HG03108 (cell line): ENCODE measurements around the gene SUFU.

Experiments used
- ATAC-seq: cut with Tn5 transposase; IDR thresholded peaks from one replicate; pipeline ENCODE4 v1.9.1; 2021; ENCODE audit warnings: moderate library complexity; ENCODE audit not compliant: unreplicated experiment

Gene SUFU

DNA sequence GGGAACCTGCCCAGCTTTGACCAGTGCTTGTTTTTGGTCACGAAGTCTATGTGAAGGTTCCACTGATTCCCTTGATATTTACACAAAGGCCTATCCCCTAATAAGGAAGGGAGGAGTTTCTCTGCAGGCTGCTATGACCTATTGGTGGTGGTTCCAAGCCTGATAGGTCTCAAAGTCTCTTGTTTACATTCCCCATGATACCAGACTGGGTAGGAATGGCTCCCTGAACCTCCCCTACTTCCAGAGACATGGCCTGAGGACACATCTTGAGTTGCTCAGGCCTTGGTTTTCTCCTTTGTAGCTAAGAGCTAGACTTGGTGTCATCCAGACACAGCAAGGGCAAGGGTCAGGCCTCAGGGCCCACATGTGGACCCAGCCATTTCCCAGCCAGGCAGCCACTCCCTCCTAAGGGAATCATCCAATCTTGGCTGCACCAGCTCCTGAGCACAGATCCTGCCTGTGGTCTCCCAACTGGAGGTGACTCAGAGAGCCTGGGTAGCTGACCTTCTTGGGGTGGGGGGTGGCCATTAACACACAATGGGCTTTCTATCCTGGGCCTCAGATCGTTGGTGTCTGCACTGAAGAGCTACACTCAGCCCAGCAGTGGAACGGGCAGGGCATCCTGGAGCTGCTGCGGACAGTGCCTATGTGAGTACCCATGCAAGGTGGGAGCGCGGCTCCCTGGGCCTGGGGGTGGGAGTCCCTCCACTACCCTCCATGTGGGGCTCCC is 89.5 kb downstream of the SUFU start:
- no peak for ATAC-seq

GRCh38 chr10:102593804-102594079 is 90.0 kb downstream of the SUFU start:
- no peak for ATAC-seq

GRCh38 chr10:102595293-102595692 is 91.5 kb downstream of the SUFU start:
- ATAC-seq: no peak

- ATAC-seq: no peak
These were observed 92.1 kb downstream of the SUFU start for GRCh38 chr10:102595897-102596296.

GRCh38 chr10:102596506-102596971 is 92.8 kb downstream of the SUFU start:
- ATAC-seq: no peak

- ATAC-seq: no peak
These were observed 93.6 kb downstream of the SUFU start for GRCh38 chr10:102597131-102597991.

GRCh38 chr10:102598243-102598642 is 94.5 kb downstream of the SUFU start:
- no peak for ATAC-seq

DNA sequence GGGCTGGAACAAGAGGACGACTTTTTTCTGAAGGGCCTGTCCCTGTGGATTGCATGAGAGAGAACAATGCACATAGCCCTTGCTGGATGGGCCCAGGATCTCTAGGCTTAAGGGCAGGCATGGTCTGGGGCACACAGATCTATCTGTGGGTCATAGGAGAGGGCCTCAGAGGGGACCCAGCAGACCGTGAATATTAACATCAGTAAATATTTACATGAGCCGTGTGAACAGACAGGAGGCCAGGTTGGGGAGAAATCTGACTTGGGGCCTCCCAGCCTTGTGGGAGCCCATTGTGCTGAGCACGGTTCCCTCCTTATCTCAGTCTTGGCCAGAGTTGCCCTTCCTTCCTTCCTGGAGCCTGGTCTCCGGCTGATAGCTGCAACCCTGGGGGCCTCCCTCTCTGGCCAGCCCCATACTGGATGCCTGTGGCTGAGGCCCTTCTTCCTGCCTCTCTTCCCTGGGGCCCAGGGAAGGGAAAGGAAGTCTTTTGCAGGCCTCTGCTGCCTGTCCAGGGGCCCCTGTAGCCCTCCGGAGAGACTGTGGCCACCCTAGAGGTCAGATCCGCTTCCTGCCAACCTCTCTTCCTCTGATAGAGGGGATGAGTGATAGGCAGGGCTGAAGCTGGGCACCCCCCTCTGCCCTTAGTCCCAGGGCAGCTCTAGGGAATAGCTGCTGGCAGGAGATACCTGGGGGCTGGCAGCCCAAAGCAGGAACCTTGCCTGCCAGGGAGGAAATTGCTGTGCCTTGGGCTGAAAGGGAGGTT is 96.0 kb downstream of the SUFU start:
- ATAC-seq: no peak

DNA sequence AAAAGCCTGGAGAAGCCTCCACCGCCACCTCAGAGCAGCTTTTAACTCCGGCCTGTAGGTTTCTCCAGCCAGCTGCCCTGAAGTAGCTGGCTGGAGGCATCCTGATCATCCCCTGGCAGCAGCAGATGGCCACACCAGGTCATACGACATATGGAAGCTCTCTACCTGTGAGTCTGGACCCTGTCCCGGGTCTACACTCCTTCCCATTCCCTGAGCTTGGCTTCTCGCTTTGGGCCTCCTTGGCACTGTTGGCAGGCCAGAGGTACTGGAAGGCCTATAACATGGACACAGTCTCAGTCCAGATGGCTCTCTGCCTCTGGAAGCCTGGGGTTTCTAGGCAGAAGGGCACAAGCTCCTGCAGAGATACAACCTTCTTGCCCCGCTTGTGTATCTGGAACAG is 97.0 kb downstream of the SUFU start:
- no peak for ATAC-seq

- no peak for ATAC-seq
These were observed 97.9 kb downstream of the SUFU start for GRCh38 chr10:102601639-102602038.

DNA sequence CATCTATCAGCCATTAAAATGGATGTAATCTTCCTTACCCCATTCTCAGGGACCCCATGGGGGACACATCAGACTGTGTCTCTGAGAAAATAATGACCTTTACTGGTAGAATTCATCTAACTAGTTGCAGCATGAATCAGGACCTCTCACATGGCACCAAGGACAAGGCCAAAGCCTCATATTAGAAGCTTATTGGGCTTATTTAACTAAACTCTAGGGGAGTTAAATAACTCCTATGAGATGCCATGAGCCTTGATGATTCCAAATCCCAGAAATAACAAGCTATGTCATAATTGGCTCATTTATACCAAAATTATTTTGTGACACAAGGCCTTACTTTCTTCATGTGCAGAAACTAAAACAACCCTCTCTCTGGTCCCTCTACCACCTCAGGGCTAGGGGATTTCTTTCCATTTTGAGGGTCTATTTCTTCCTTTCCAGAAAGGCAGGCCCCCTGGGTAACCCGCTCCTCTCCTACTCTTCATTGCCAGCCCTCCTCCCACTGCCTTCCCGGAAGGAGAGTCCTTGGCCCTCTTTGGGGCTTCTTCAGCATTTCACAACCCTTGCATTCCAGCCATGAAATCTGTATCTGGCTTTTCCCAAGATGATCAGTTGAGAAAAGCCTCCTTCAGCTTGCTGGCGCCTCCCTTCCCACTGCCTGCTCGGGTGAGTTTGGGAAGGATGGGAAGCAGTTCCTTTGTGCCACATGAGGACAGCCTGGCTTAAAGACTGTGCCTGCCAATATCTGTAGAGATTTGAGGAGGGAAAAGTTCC is 98.7 kb downstream of the SUFU start:
- no peak for ATAC-seq

DNA sequence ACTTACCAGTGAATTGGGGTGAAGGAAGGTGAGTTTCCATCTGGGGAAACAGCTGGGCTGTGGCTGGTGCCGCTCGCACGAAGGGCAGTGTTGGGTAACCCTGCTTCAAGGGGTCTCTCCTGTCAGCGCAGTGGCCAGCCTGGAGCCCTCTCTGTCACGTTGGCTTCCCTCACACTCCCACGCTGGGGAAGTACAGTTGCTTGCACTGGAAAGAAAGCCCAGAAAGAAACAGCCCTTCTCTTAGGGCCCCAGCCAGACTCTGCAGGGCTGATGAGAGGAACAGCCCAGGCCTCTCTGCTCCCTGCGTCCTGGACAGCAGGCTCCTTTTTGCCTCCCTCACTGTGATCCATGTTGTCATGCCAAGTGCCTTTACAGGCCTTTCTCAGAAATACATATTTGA is 100.2 kb downstream of the SUFU start:
- no peak for ATAC-seq

GRCh38 chr10:102604439-102604841 is 100.7 kb downstream of the SUFU start:
- no peak for ATAC-seq

- no peak for ATAC-seq
These were observed 101.9 kb downstream of the SUFU start for GRCh38 chr10:102605712-102606111.

DNA sequence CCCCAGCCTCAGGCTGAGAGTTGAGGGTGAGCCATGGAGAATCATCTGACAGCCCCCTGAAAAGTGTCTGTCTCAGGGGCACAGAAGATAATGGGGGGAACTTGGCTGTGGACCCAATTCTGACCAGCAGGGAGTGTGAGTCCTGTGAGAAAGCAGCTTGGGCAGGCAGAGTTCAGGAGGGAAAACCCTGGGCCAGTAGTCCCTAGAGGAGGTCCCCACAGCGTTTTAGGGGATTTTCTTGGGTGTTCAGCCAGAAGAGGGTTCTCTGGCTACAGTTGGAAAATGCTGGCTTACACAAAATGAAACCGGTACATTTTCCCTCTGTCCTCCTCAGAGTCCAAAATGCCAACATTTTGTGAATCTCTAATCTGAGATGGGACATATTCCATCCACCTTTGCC is 104.7 kb downstream of the SUFU start:
- no peak for ATAC-seq

DNA sequence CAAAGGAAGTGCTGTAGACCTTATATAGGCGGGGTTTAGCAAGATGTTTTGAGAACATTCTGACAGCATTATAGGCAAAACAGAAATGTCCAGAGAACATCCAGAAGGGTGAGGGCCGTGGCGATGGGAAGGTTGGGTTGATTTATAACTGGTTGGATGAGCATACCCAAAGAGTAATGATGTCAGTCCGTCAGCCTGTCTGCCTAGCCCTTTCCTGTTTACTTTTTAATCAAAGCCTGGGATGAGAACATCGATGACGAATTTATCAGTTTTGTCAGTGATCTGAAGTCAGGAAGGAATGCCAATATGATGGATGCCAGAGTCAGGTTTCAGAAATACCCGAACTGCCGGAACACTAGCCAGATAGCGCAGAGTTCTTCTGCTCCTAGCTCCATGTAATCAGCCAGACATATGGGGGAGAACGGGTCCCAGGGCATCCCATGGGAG is 106.7 kb downstream of the SUFU start:
- ATAC-seq: no peak

DNA sequence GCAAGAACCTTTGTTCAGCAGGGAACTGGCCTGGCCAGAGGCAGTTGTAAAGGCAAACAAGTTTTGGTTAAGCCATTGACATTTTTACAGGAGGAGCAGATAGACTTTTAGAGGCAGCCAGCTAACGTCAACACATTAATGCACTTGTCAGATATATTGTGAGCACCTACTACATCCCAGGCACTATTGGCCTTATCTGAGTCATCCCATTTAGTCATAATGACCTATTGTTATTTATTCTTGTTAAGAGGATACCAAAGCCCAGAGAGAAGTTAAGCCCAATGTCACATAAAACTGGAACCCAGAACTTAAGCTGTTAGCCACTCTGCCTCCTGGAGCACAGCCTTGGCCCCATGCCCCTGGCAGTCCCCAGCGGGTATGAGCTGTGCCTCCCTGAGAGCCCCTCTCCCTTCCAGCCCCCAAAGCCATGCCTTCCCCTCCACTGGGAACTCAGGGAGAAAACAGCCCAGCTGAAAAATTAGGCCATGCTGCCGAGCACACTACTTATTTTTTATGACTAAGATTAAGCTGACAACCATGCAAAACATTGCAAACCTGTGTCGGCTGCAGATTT is 107.8 kb downstream of the SUFU start:
- ATAC-seq: no peak

DNA sequence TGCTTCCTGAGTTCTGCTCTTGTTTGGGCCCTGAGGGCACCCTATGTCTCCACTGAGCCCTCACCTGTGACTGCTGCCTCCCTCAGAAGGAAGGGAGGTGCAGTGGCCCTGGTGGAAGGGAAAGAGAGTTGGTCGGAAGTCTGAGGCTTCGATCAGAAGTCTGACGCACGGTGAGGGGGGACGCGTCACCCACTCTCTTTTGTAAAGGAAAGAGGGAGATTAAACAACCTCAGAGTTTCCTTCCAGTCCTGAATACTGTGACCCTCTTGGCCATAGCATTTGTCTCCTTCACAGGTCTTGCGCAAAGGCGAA is 109.1 kb downstream of the SUFU start:
- ATAC-seq: no peak

DNA sequence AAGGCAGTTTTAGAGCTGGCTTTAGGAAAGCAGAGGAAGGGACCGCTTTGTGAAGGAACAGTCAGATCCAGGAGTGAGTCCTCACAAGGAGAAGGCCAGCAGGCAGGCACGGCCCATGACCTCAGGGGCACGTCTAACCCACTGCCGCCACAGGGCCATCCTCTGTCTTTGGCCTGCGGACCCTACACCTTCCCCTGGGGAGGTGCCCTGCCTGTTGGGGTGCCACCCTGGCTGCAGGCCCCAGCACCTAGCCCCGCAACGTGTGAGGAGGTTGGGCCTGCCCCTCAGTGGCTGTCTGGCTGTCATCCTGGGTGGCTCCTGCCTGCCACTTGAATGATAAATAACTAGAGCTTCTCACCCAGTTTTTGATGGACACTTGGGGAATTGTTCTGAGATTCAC is 109.5 kb downstream of the SUFU start:
- ATAC-seq: no peak

DNA sequence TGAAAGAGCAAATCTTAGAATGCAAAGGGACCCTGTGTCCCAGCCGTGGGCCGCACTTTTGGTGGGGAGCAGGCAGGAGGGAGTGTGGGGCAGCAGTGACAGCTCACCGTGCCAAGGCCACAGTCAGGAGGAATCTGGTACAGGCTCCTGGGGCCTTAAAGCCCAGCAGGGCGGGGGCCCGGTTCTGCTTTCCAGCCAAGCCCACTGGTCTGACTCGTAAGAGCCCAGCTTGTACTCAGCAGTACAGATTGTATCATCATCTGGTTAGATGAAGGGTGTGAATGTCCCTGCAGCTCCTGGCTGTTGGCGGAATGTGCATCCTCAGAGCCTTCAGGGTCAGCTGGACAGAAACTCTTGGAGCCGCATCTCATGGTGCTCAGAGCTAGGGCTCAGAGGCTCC is 110.0 kb downstream of the SUFU start:
- ATAC-seq: no peak

GRCh38 chr10:102614888-102615287 is 111.1 kb downstream of the SUFU start:
- ATAC-seq: no peak
